Measurements from ENCODE around the gene RTN4RL1.

DNA sequence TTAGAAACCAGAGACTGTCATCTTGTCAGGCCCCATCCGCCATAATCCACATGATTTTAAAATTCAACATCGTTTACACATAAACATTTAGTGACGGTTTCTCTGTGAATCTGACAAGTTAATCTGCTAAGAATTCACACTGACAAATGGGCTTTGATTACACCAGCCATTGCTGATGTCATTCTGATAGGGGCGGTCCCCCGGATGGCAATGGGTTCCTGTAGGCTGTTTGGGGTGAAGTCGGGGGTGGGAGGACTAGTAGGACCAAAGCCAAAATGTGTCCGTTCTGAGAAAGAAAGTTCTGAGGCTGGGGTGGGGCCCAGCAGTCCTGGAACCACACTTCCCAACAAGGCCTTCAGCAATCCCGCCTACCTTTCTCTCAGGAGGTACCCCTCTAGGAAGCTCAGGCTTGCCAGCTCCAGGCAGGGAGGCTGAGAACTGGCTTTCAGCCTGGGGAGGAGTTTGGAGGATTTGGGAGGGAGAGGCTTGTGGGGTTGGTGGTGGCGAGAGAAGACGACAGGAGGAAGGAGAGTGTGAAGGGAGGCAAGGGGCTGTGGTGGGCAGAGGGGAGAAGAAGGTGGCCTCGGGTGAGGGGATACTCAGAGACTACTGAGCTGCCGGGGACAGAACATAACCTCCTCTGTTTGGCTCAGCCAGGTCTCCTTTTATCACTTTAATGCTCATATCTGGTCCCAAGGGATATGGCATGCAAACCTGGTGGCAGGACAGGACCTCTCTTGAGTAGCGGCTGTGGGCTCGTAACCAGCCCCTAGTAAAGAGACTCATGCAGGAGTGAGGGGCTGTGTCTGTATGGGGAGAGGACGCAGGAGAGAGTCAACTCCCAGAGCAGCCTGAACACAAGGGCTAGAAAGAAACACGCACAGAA, 38.4 kb upstream of the RTN4RL1 start:
- TF ChIP-seq POLR2AphosphoS5 (IDR thresholded peaks at IDR 0.05) (peak in 3 of 4 donors; percentile 30 to 45 (median 32)), POLR2A (IDR thresholded peaks at IDR 0.05) (no peak)
- TF ChIP-seq, protein P1, sequence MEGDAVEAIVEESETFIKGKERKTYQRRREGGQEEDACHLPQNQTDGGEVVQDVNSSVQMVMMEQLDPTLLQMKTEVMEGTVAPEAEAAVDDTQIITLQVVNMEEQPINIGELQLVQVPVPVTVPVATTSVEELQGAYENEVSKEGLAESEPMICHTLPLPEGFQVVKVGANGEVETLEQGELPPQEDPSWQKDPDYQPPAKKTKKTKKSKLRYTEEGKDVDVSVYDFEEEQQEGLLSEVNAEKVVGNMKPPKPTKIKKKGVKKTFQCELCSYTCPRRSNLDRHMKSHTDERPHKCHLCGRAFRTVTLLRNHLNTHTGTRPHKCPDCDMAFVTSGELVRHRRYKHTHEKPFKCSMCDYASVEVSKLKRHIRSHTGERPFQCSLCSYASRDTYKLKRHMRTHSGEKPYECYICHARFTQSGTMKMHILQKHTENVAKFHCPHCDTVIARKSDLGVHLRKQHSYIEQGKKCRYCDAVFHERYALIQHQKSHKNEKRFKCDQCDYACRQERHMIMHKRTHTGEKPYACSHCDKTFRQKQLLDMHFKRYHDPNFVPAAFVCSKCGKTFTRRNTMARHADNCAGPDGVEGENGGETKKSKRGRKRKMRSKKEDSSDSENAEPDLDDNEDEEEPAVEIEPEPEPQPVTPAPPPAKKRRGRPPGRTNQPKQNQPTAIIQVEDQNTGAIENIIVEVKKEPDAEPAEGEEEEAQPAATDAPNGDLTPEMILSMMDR (IDR thresholded peaks at IDR 0.05): no peak
